Activated T-cell treated with anti-CD3 and anti-CD28 coated beads, Interleukin-2, amount 50 U/mL, for 4 hours (primary cell): ENCODE measurements around the gene C8G. TPM values are rescaled to one million over a fixed set of nuclear protein-coding genes. Genes with fewer than 3 reads are reported as not detected.

Experiments used
- ATAC-seq, 2 donors: fragments of 200-7000 bp; cut with Tn5 transposase; one replicate each; pipeline ENCODE4 v1.10.0; 2021
- DNase-seq: peaks from one replicate; pipeline ENCODE4 v3.0.0-alpha.2; 2020
- H3K27me3 Mint-ChIP-seq: one replicate; pipeline ENCODE4 v1.8.0; 2021; ENCODE audit warnings: low read depth, mixed read lengths
- H3K36me3 Mint-ChIP-seq: one replicate; pipeline ENCODE4 v1.8.0; 2022; ENCODE audit warnings: mixed read lengths; ENCODE audit not compliant: insufficient read depth
- H3K4me1 Mint-ChIP-seq: one replicate; pipeline ENCODE4 v1.8.0; 2021; ENCODE audit warnings: low read depth, mixed read lengths
- H3K4me3 Mint-ChIP-seq: one replicate; pipeline ENCODE4 v1.8.0; 2021; ENCODE audit warnings: mild to moderate bottlenecking, moderate library complexity, mixed read lengths
- H3K9me3 Mint-ChIP-seq: one replicate; pipeline ENCODE4 v1.8.0; 2021; ENCODE audit warnings: mixed read lengths
- total RNA-seq, 3 donors: library from RNA; stranded (reverse); gene quantifications; one replicate each; pipeline ENCODE4 v1.2.1, GENCODE V29; 2021

The C8G gene
- total RNA-seq, 3 donors from 2014 or later: 0.94 to 1.4 (median 1.2) TPM

GRCh38 chr9:136980669-136981478, 35.8 kb downstream of the C8G start:
- Mint-ChIP-seq H3K9me3 (no peaks in the 10 kb centered on the region), H3K4me3 (no peak overlapping the region), H3K36me3 (no peaks in the 10 kb centered on the region), H3K4me1 (peaks cover 12% of the 10 kb centered on the region), H3K27me3 (peaks cover 13% of the 10 kb centered on the region)
- DNase-seq (no peak), ATAC-seq (no peak)

GRCh38 chr9:136981588-136982231, 36.7 kb downstream of the C8G start:
- Mint-ChIP-seq H3K4me1 (peaks cover 5% of the 10 kb centered on the region), H3K27me3 (peaks cover 19% of the 10 kb centered on the region), H3K9me3 (no peaks in the 10 kb centered on the region), H3K36me3 (no peaks in the 10 kb centered on the region), H3K4me3 (no peak overlapping the region)
- DNase-seq (no peak), ATAC-seq (no peak)

- H3K9me3 Mint-ChIP-seq: no peaks in the 10 kb centered on the region
- DNase-seq (no peak), ATAC-seq (no peak)
- H3K4me1 Mint-ChIP-seq: peaks cover 4% of the 10 kb centered on the region
- H3K4me3 Mint-ChIP-seq: no peak within 1 kb of the TSS
- peaks cover 20% of the 10 kb centered on the region for H3K27me3 Mint-ChIP-seq
- no peaks in the 10 kb centered on the region for H3K36me3 Mint-ChIP-seq
These were observed 37.4 kb downstream of the C8G start, which contains the start of gene LCNL1 for GRCh38 chr9:136982232-136983051. Gene LCNL1 (plus strand): TSS chr9:136982993. CDS start chr9:136983587, 594 bp downstream.

GRCh38 chr9:136983167-136983566, 38.1 kb downstream of the C8G start:
- DNase-seq (no peak), ATAC-seq (no peak)
- H3K4me3 Mint-ChIP-seq: no peak overlapping the region
- H3K27me3 Mint-ChIP-seq: peaks cover 20% of the 10 kb centered on the region
- no peaks in the 10 kb centered on the region for H3K36me3 Mint-ChIP-seq
- peaks cover 4% of the 10 kb centered on the region for H3K4me1 Mint-ChIP-seq
- H3K9me3 Mint-ChIP-seq: no peaks in the 10 kb centered on the region

- H3K4me3 Mint-ChIP-seq: no peak overlapping the region
- H3K9me3 Mint-ChIP-seq: no peaks in the 10 kb centered on the region
- ATAC-seq (no peak), DNase-seq (no peak)
- no peaks in the 10 kb centered on the region for H3K36me3 Mint-ChIP-seq
- H3K27me3 Mint-ChIP-seq: peaks cover 20% of the 10 kb centered on the region
- H3K4me1 Mint-ChIP-seq: peaks cover 4% of the 10 kb centered on the region
These were observed 38.7 kb downstream of the C8G start for GRCh38 chr9:136983656-136984314.

- DNase-seq (no peak), ATAC-seq (peak in 1 of 2 donors; percentile 5)
- Mint-ChIP-seq H3K27me3 (peaks cover 20% of the 10 kb centered on the region), H3K36me3 (no peaks in the 10 kb centered on the region), H3K4me1 (peaks cover 4% of the 10 kb centered on the region), H3K9me3 (no peaks in the 10 kb centered on the region), H3K4me3 (no peak overlapping the region)
These were observed 39.5 kb downstream of the C8G start for GRCh38 chr9:136984464-136985026.

GRCh38 chr9:136985027-136985602, 40.1 kb downstream of the C8G start:
- Mint-ChIP-seq H3K4me1 (peaks cover 4% of the 10 kb centered on the region), H3K36me3 (no peaks in the 10 kb centered on the region), H3K27me3 (peaks cover 20% of the 10 kb centered on the region), H3K4me3 (no peak overlapping the region), H3K9me3 (no peaks in the 10 kb centered on the region)
- peak; percentile 25 to 48 for ATAC-seq
- no peak for DNase-seq

GRCh38 chr9:136985853-136986252, 40.8 kb downstream of the C8G start:
- H3K4me1 Mint-ChIP-seq: peaks cover 4% of the 10 kb centered on the region
- DNase-seq (no peak), ATAC-seq (no peak)
- H3K9me3 Mint-ChIP-seq: no peaks in the 10 kb centered on the region
- no peak overlapping the region for H3K4me3 Mint-ChIP-seq
- peaks cover 20% of the 10 kb centered on the region for H3K27me3 Mint-ChIP-seq
- H3K36me3 Mint-ChIP-seq: no peaks in the 10 kb centered on the region

GRCh38 chr9:136988872-136989271, 43.8 kb downstream of the C8G start:
- Mint-ChIP-seq H3K4me1 (peaks cover 18% of the 10 kb centered on the region), H3K4me3 (no peak overlapping the region), H3K9me3 (no peaks in the 10 kb centered on the region), H3K36me3 (peaks cover 1% of the 10 kb centered on the region), H3K27me3 (peaks cover 10% of the 10 kb centered on the region)
- ATAC-seq: no peak
- DNase-seq: no peak

- DNase-seq: no peak
- H3K9me3 Mint-ChIP-seq: no peaks in the 10 kb centered on the region
- H3K36me3 Mint-ChIP-seq: peaks cover 2% of the 10 kb centered on the region
- peaks cover 19% of the 10 kb centered on the region for H3K4me1 Mint-ChIP-seq
- no peak for ATAC-seq
- H3K27me3 Mint-ChIP-seq: peaks cover 7% of the 10 kb centered on the region
- H3K4me3 Mint-ChIP-seq: peak overlapping the region; percentile 79
These were observed 45.3 kb downstream of the C8G start for GRCh38 chr9:136990242-136990911.

- H3K4me1 Mint-ChIP-seq: peaks cover 26% of the 10 kb centered on the region
- ATAC-seq (peak; percentile 91), DNase-seq (peak; percentile 94)
- peaks cover 2% of the 10 kb centered on the region for H3K36me3 Mint-ChIP-seq
- H3K9me3 Mint-ChIP-seq: no peaks in the 10 kb centered on the region
- H3K27me3 Mint-ChIP-seq: peaks cover under 1% of the 10 kb centered on the region
- peak within 1 kb of the TSS; percentile 87 for H3K4me3 Mint-ChIP-seq
These were observed 47.2 kb downstream of the C8G start, which contains the start of gene PAXX for GRCh38 chr9:136991993-136992818. Gene PAXX (plus strand): TSS chr9:136992422. CDS start chr9:136992444, 22 bp downstream.

GRCh38 chr9:136992819-136993369, 47.9 kb downstream of the C8G start:
- Mint-ChIP-seq H3K27me3 (no peaks in the 10 kb centered on the region), H3K36me3 (peaks cover 2% of the 10 kb centered on the region), H3K4me1 (peaks cover 33% of the 10 kb centered on the region), H3K9me3 (no peaks in the 10 kb centered on the region), H3K4me3 (peak overlapping the region; percentile 87)
- ATAC-seq (no peak), DNase-seq (no peak)
